Heart left ventricle (tissue), 16 donors: ENCODE measurements around the gene GAS5. TPM values are rescaled to one million over a fixed set of nuclear protein-coding genes. Genes with fewer than 3 reads are reported as not detected.
"Not testable (repeated sequence)": the region's sequence is repeated elsewhere in the genome, so short reads cannot be mapped to it uniquely, and the experiment has no call there.

Source experiments
- ATAC-seq, 4 donors: fragments of 200-7000 bp; cut with Tn5 transposase; one replicate each; pipeline ENCODE4 v1.9.1; 2020 to 2022; ENCODE audit warnings: moderate library complexity in 4 of 4, mild to moderate bottlenecking in 3 of 4, moderate number of reproducible peaks in 1 of 4
- DNase-seq, 5 donors: peaks; one replicate each; pipeline ENCODE4 v3.0.0-alpha.2; 2020
- H3K27ac ChIP-seq, 12 donors: fragments of 200-600 bp; sonication (generic) in 4 of 12; one replicate each; pipeline versions ENCODE4 v1.5.0 to v1.8.0; 2016 to 2022; ENCODE audit warnings: mild to moderate bottlenecking in 2 of 12
- H3K27me3 ChIP-seq, 9 donors: fragments of 200-600 bp; sonication (generic) in 2 of 9; one replicate each; pipeline versions ENCODE4 v1.5.1 to v1.8.0; 2016 to 2022; ENCODE audit warnings: mild to moderate bottlenecking in 3 of 9
- H3K36me3 ChIP-seq, 9 donors: fragments of 200-600 bp; sonication (generic) in 2 of 9; one replicate each; pipeline versions ENCODE4 v1.5.0 to v1.8.0; 2018 to 2022; ENCODE audit warnings: mild to moderate bottlenecking in 2 of 9
- H3K4me1 ChIP-seq, 12 donors: fragments of 200-600 bp; sonication (generic) in 4 of 12; one replicate each; pipeline versions ENCODE4 v1.5.0 to v1.8.0; 2016 to 2022; ENCODE audit warnings: mild to moderate bottlenecking in 3 of 12
- H3K4me3 ChIP-seq, 12 donors: fragments of 200-600 bp; sonication (generic) in 4 of 12; one replicate each; pipeline versions ENCODE4 v1.5.0 to v1.8.0; 2017 to 2022; ENCODE audit warnings: mild to moderate bottlenecking in 9 of 12, moderate library complexity in 4 of 12
- H3K9me3 ChIP-seq, 12 donors: fragments of 200-600 bp; sonication (generic) in 4 of 12; one replicate each; pipeline versions ENCODE4 v1.5.0 to v1.8.0; 2016 to 2022; ENCODE audit warnings: mild to moderate bottlenecking in 1 of 12
- POLR2A ChIP-seq, 2 donors: fragments of 450-650 bp; IDR thresholded peaks; one replicate each; pipeline ENCODE4 v1.6.1; 2017; ENCODE audit warnings: antibody characterized with exemption in 2 of 2, mild to moderate bottlenecking in 2 of 2, moderate library complexity in 2 of 2
- WGBS, 4 donors: extraction: QIAGEN DNeasy Blood & Tissue Kit in 2 of 4; methylation state at CpG; one replicate each; pipeline versions ENCODE4 v1.1.5 to v1.1.7; 2013 to 2018; 5-methylcytosine and 5-hydroxymethylcytosine counted together
- intact Hi-C, 10 donors: fragments of 100-400 bp; cut with DNase I; formaldehyde crosslinking; loops; one replicate each; pipeline versions ENCODE4 v1.11.1 to v1.14.2; 2022
- polyA plus RNA-seq, 2 donors: library from polyadenylated mRNA; stranded (reverse); fragments of 200-250 nt; gene quantifications; one replicate each; pipeline ENCODE4 v1.2.3, GENCODE V29; 2013
- total RNA-seq, 9 donors: library from RNA; depleted of rRNA in 2 of 9; stranded (reverse); fragments of >200 nt in 2 of 9; fragmentation: NEBNext Ultra II Directional in 3 of 9; extraction: Animal tissue kit (Norgen Biotek cat#: 25700) in 3 of 9; gene quantifications; one replicate each; pipeline versions ENCODE4 v1.1.0 to v1.2.4, GENCODE V29; 2016 to 2023
- TF ChIP-seq, protein P1 (sequence below), 12 donors: fragments of 200-600 bp; sonication (generic) in 4 of 12; IDR thresholded peaks; one replicate each; pipeline versions ENCODE4 v1.5.0 to v1.8.0; 2018 to 2022; ENCODE audit warnings: antibody characterized with exemption in 12 of 12, mild to moderate bottlenecking in 5 of 12
- donor health status: ischemic (EF 13 %, LVEDD 7.1; RV severe dilation, severe dysfunction).
- donor health status: healthy with polysubstance abuse.
- donor health status: DM: no; HTN: yes; CAD: no.
- donor health status: DM: no; HTN: no; CAD: no.
- donor health status: ischemic (EF 25% LVEDD 6.9; RV normal size, moderate dysfunction).
- donor health status: ischemic (EF 25% LVEDD 5.7; RV mildly dilated, moderate dysfunction).
- donor health status: healthy.
- donor health status: DM: yes; HTN: yes; CAD: no.
- donor health status: ischemic (EF 35%, LVEDD 5.7; RV mildly dilated, moderate dysfunction).
- donor health status: nonischemic (EF 11% LVEDD 7.7; RV severe dilation, severe dysfunction).
- donor health status: DM: yes; HTN: yes; CAD: no.
- donor health status: PGD.
- donor health status: ischemic (EF 29% LVEDD 5.4; RV normal size, mild dysfunction).
- donor health status: nonischemic (EF 23%, LVEDD 6.1; RV moderate dilation, normal function).

The GAS5 gene
- total and polyA plus RNA-seq, 11 donors, result 30.4 to 103 (median 52.4) TPM

DNA sequence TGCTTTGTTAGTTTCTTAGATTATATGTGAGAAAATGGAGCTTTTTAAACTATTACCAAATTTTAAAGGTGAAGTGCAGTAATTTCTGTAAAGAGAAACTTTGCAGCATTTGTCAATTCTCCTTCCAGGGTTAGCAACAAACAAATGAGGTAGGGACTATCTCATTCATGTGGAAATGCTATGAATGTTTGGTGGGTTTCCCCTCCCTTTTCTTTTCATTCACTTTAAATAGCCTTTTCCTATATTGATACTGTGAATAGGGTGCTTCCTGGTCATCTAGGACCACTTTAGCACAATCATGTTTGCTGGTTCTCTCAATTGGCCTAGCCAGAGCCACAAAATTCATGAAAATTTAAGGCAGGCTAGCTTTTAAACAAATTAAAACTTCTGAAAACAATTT lies 21.0 kb upstream of the GAS5 start:
- H3K9me3 ChIP-seq, result no peaks in the 10 kb centered on the region
- H3K27ac ChIP-seq, result no peak overlapping the region
- no peak for TF ChIP-seq POLR2A (IDR thresholded peaks at IDR 0.05)
- TF ChIP-seq, protein P1, sequence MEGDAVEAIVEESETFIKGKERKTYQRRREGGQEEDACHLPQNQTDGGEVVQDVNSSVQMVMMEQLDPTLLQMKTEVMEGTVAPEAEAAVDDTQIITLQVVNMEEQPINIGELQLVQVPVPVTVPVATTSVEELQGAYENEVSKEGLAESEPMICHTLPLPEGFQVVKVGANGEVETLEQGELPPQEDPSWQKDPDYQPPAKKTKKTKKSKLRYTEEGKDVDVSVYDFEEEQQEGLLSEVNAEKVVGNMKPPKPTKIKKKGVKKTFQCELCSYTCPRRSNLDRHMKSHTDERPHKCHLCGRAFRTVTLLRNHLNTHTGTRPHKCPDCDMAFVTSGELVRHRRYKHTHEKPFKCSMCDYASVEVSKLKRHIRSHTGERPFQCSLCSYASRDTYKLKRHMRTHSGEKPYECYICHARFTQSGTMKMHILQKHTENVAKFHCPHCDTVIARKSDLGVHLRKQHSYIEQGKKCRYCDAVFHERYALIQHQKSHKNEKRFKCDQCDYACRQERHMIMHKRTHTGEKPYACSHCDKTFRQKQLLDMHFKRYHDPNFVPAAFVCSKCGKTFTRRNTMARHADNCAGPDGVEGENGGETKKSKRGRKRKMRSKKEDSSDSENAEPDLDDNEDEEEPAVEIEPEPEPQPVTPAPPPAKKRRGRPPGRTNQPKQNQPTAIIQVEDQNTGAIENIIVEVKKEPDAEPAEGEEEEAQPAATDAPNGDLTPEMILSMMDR (IDR thresholded peaks at IDR 0.05), result no peak
- H3K36me3 ChIP-seq, result peaks cover 2 to 61% (median 34%) of the 10 kb centered on the region in 9 donors
- intact Hi-C loops, result no loop called here
- H3K27me3 ChIP-seq, result no peaks in the 10 kb centered on the region
- H3K4me1 ChIP-seq, result peaks cover 0 to 7% (median 0%) of the 10 kb centered on the region in 12 donors
- DNase-seq (no peak), ATAC-seq (no peak)
- no peak overlapping the region for H3K4me3 ChIP-seq

DNA sequence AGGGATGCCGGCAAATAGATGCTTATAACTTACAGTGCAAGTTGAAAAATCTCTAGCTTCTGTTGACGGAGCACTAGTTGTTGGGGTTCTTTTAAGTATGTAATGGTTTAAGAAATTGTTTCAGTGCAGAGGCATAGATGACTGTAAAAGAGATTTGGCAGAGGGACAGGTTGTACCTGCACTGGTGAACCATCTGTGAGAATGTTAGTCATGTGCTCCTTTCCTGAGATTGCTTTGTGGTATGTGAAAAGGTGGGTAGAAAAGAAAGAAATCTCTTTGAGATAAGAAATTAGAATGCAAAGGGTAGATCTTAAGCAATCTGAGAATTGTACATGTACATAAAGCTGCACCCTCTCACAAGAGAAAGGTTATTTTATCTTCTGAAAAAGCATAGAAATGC lies 19.8 kb upstream of the GAS5 start:
- Histone ChIP-seq H3K36me3 (peaks cover 2 to 55% (median 34%) of the 10 kb centered on the region in 9 donors), H3K27ac (no peak overlapping the region), H3K4me3 (no peak overlapping the region), H3K27me3 (no peaks in the 10 kb centered on the region), H3K4me1 (peaks cover 0 to 7% (median 0%) of the 10 kb centered on the region in 12 donors), H3K9me3 (no peaks in the 10 kb centered on the region)
- TF ChIP-seq, protein P1 (IDR thresholded peaks at IDR 0.05), result no peak
- no peak for TF ChIP-seq POLR2A (IDR thresholded peaks at IDR 0.05)
- no peak for ATAC-seq
- DNase-seq, result no peak
- WGBS, 4 donors, result 95 to 98% (median 97%) methylated on average over 2 of the region's 2 CpGs
- intact Hi-C loops, result no loop called here

- TF ChIP-seq, protein P1 (IDR thresholded peaks at IDR 0.05), result no peak
- no peak for TF ChIP-seq POLR2A (IDR thresholded peaks at IDR 0.05)
- Histone ChIP-seq H3K27me3 (no peaks in the 10 kb centered on the region), H3K36me3 (peaks cover 2 to 55% (median 34%) of the 10 kb centered on the region in 9 donors), H3K4me1 (peaks cover 0 to 7% (median 0%) of the 10 kb centered on the region in 12 donors), H3K9me3 (no peaks in the 10 kb centered on the region), H3K4me3 (no peak overlapping the region), H3K27ac (no peak overlapping the region)
- 85 to 93% (median 88%) methylated on average over 4 of the region's 4 CpGs for WGBS, 4 donors
- DNase-seq (no peak), ATAC-seq (no peak)
- intact Hi-C loops, result no loop called here
Observed at GRCh38 chr1:173886746-173887611, 19.2 kb upstream of the GAS5 start.

DNA sequence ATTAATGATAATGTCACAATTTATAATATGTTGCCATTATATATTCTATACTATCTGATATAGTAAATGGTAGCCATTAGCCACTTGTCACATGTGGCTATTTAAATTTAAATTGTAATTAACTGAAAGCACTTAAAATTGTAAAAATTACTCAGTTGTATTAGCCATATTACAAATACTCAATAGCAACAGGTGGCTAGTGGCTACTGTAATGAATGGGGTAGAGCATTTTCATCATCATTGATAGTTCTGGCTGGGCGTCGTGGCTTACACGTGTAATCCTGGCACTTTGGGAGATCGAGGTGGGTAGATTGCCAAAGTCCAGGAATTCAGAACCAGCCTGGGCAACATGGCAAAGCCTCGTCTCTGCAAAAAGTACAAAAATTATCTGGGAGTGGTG lies 16.9 kb upstream of the GAS5 start:
- WGBS, 4 donors, result 94 to 96% (median 95%) methylated on average over 5 of the region's 5 CpGs

DNA sequence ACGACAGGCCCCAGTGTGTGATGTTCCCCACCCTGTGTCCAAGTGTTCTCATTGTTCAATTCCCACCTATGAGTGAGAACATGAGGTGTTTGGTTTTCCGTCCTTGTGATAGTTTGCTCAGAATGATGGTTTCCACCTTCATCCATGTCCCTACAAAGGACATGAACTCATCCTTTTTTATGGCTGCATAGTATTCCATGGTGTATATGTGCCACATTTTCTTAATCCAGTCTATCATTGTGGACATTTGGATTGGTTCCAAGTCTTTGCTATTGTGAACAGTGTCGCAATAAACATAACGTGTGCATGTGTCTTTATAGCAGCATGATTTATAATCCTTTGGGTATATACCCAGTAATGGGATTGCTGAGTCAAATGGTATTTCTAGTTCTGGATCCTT lies 13.3 kb upstream of the GAS5 start:
- WGBS, 4 donors, result 87 to 98% (median 91%) methylated on average over 4 of the region's 4 CpGs
- H3K27me3 ChIP-seq, ATAC-seq: not testable (repeated sequence)

More for the DNA sequence above, 16.9 kb upstream of the GAS5 start:
- Histone ChIP-seq H3K4me1 (peaks cover 0 to 7% (median 0%) of the 10 kb centered on the region in 12 donors), H3K27me3 (no peaks in the 10 kb centered on the region), H3K4me3 (no peak overlapping the region), H3K9me3 (no peaks in the 10 kb centered on the region), H3K27ac (no peak overlapping the region), H3K36me3 (peaks cover 2 to 59% (median 41%) of the 10 kb centered on the region in 9 donors)
- intact Hi-C loops, result no loop called here
- no peak for TF ChIP-seq POLR2A (IDR thresholded peaks at IDR 0.05)
- TF ChIP-seq, protein P1 (IDR thresholded peaks at IDR 0.05), result no peak
- ATAC-seq (no peak), DNase-seq (no peak)

More for the DNA sequence above, 13.3 kb upstream of the GAS5 start:
- H3K4me1 ChIP-seq, intact Hi-C loops, H3K9me3 ChIP-seq, H3K27ac ChIP-seq, H3K4me3 ChIP-seq, DNase-seq: not testable (repeated sequence)
- peaks cover 0 to 67% (median 47%) of the 10 kb centered on the region in 9 donors for H3K36me3 ChIP-seq
